ENCODE results near the gene DOHH.
"Not testable (repeated sequence)": the region's sequence is repeated elsewhere in the genome, so short reads cannot be mapped to it uniquely, and the experiment has no call there.

DOHH gene

DNA sequence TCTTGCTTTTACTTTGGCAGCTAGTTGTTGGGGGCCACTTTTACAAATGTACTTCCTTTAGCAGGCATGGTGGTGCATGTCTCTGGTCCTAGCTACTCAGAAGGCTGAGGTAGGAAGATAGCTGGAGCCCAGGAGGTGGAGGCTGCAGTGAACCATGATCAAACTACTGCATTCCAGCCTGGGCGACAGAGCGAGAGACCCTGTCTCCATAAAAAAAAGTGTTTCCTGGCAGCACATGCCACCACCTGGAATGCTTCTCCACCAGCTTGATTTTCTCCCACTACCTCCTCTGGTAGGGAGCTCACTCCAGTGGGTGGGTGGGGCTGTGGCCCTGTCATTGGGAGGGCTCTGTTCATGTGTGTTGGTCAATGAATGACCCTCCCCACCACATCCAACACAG, 18.2 kb upstream of the DOHH start:
- no peak for DNase-seq

DNA sequence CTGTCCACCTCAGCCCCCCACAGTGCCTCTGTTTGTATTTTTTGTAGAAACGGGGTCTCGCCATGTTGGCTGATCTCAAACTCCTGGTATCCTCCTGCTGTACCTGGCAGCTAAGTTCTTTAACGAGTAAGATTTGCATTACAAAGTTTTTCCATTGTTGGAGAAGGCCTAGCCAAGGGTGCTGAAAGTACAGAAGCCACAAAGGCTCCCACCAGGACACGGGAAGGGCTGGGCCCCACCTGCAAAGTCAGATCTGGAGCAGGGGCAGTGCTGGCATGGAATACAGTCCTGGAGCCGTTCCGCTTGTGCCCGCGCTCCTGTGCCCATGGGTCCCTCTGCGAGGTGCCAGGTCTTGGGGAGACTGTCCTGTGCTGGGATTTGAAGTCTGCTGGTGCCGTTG, 17.8 kb upstream of the DOHH start:
- no peak for DNase-seq

DNA sequence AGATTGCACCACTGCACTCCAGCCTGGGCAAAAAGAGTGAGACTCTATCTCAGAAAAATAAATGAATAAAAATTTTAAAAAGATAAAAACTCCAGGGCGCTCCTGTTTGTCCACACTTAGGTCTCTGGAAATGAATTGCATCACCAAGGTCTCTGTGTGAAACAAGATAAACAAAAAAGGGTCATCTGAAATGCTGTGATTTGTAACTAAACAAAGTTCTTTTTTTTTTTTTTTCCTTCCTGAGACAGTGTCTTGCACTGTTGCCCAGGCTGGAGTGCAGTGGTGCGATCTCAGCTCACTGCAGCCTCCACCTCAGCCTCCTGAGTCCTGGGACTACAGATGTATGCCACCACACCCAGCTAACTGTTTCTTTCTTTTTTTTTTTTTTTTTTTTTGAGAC, 17.2 kb upstream of the DOHH start:
- DNase-seq, result no peak

DNA sequence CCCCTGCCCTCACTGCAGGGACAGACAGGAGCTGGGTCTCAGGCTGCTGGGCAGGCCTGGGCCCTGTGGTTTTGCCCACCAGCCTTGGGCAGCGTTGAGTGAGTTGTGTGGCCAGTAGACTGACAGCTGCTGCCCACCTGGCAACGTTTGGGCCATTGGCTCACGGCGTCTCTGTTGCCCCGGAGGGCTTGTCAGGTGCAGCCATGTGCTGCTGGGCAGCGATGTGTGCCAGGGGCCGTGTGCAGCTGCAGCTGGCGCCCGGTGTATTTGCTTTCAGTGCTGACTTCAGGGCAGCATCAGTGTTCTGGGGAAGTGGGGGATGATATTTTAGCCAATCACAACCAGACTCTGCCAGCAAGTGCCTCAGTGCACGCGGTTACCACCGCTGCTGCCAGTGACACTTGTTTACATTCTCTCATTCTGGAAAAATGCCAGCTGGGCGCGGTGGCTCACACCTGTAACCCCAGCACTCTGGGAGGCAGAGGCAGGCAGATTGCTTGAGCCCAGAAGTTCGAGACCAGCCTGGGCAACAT, 16.3 kb upstream of the DOHH start:
- peak in 1 of 14 donors; percentile 21 for DNase-seq

DNA sequence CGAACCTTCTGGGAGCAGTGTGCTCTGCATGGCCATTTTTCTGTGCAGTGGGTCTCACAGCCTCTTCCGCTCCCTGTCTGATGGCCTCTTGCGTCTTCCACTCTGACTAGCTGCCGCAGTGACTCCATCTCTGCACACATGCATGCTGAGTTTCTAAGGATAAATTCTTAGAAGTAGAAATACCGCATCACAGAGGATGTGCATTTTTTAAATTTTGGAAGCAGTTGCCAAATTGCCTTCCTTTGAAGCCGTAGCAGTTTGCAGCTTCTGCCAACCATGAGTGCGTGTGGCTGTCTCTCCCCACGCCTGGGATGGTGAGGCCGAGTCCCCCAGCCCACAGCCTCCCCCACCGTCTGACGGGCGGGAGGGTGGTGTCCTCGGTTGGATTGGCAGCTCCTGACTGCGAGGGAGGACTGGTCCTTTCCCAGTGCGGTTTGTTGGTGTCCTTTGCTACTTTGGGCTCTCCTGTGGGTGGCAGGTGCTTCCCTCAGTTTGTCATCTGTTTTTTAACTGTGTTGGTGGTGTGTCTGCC, 15.5 kb upstream of the DOHH start:
- DNase-seq, result no peak

DNA sequence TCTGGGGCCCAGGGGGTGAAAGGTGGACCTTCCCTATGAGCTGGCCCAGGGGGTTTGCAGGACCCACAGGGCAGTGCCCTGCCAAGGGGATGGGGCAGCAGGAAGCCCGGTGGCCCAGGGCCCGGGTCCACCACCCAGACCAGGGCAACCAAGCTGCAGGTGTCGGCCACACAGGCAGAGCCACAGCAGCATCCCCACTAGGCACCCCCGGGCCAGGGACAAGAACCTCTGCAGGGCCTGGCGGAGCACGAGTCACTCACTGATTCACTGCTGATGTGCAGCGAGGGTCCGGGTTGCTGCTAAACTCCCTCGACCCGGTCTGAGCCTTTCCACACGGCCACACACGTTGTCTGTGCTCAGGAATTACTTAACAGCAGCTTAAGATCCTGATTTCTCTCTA, 14.5 kb upstream of the DOHH start:
- no peak for DNase-seq

DNA sequence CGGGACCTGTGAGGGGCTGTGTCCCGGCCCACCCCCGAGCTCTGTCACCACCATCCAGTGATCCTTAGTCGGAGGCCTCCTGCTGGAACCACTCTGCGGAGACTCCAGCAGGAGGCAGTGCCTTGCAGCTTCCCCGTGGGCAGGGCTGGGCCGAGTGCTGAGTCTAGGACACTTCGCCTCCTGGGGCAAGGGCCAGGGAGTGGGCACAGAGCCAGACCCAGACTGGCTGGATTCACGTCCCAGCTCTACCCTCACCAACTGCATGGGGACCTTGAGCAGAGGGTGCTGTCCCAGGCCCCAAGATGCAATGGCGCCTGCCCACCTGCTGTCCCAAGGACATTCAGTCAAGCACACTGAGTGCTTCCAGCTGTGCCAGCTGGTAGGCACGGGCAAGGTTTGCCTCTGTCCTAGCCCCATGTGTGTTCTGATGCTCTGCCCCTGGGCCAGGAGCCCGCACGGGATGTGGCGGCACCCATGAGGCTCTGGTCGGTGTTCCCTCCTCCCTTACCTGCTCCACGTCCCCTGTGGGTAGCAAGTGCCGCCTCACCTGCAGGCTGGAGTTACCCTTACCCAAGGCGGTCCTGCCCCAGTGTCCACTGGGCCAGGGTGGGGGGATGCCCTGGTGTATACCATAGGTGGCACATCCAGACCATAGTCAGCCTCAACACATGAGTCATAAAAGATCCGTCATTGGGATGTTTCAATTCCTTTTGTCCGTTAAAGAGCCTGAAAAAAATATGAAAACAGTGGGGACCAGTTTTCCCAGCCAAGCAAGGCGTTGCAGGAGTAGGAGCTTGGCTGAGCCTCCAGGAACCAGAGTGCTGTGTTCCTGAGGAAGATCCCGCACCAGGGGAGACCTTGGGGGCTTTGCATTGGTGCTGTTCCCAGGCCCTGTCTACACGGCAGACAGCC, 13.0 kb upstream of the DOHH start:
- DNase-seq, result no peak

DNA sequence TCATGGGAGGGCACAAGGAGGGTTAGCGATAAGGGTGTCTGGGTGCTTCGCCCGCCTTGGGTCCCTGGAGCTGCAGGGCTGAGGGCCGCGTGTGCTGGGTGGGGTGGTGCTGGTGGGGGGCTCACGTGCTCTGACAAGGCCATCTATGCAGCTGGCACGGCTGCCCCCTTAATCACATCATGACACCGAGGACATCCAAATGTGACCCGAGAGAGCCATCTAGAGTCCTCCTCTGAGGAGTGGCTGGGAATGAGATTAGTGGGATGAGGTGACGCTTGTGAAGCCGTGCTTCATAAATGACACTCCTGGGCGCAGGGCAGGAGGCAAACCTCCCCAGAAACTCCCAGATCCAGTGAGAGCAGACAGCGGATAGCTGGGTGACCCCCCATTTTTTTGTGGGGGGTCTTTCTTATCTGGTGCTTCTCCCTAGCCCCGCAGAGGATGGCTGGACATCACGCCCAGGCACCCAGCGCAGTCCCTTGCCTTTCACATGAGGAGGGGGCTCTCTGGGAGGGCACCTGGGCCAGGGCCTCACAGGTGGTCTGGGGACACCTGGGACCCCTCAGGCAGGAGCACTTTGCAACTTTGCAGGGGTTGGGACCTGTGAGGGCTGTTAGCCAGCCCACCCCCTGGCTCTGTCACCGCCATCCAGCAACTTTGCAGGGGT, 12.2 kb upstream of the DOHH start:
- no peak for DNase-seq

DNA sequence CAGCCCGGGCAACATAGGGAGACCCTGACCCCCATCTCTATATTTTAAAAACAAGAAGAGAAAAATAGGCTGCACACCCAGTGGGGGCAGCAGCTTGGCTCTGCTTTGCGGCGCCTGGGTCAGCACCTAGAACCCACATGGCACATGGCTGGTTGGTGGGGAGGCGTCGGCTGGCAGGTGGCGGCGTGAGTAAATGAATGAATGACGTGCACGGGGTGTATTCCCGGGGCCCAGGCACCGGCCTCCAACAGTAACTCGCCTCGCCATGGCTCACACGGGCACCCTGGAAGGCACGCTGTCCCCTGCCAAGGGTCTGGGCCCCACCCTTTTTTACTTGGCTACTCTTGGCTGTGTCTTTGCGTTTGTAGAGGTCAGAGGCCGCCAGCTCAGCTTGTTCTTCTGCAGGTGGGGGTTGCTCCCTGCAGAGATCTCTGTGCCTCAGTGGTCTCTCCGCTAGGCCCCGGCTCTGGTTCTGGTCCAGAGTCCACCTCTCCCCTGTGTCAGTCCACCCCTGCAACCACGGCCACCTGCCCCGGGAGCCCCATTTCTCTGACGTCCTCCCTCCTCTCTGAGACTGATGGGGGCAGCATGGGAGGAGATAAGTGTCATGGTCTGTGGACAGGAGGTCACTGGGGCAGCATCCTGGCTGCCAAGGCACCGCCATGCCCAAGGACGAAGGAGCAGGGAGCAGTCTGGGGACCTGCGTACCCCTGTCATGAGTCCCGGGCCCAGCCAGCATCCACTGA, 11.2 kb upstream of the DOHH start:
- no peak for DNase-seq

DNA sequence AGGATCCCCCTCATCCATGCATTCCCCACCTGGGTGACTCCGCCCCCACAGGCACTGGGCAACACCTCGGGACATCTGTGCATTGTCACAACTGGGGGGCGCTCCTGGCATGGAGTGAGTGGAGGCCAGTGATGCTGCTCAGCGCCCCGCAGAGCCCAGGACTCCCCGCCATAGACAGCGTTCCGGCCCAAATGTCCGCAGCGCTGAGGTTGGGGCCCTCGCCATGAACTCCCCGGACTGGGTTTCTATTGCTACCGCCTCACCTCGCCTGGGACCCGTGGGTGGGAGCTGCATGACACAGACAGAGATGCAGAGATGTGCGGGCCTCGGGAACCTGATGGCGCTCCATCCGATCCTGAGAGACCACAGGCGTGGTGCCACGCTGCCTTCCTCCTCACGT, 10.3 kb upstream of the DOHH start:
- peak in 1 of 14 donors; percentile 24 for DNase-seq

DNA sequence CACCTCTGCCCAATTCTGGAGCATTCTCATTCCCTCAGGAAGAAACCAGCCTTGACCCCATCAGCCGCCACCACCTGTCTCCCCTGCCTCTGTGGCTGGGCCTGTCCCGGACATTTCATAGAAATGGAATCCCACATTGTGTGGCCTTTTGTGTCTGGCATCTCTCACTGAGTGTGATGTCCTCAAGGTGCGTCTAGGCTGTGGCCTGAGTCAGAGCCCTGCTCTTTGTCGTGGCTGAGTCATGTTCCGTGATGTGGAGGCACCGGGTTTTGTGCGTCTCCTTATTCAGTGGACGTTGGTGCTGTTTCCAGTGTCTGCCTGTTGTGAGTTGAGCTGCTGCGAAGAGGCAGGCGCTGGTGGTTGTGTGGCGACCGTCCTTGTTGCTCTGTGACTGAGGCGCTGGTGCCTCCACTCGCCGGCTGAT, 9.1 kb upstream of the DOHH start:
- DNase-seq, result no peak

DNA sequence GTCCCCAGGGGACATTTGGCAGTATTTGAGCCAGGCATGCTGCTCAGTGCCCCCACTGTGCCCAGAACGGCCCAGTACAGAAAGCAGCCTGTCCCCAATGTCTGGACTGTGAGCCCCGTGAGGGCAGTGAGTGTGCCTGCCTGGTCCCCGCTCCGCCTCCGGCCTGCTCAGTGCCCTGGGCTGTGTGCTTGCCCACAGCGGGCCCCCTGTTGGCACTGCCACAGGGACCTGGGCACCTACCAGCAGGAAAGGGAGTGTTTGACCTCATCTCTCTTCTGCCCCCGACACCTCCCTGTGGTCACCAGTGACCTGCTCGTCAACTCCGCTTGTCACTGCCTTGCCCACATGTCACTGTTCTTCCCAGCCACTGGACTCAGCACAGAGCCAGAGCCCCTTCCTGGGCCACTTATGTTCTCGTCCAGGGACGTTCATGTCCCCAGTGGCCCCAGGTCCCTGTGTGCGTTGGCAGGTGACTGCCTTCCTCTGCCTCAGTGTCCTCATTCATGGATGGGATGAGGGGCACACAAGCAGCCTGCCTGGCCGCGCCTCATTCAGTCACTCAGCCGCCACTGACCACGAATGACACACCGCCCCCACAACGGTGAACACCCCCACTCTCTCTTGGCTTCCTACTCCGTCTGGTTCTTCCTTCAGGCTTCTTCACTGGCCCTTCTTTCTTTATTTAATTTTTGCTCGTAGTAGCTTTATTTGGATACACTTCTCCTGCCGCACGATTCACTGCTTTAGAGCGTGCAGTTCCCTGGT, 8.5 kb upstream of the DOHH start:
- DNase-seq, result no peak

DNA sequence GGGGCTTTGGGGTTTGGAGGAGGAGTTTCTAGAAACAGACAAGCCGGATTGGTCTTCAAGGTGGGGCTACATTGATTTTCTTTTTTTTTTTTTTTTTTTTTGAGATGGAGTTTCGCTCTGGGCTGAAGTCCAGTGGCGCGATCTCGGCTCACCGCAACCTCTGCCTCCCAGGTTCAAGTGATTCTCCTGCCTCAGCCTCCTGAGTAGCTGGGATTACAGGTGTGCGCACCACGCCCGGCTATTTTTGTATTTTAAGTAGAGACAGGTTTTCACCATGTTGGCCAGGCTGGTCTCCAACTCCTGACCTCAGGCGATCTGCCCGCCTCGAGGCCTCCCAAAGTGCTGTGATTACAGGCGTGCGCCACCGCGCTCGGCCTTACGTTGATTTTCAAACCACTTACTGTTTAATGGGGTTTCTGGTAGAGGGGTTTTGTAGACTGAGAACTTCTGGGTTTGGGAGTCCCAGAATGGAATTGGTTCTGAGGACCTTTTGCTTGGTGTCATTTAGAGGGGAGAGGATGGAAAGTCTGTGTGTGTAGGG, 7.7 kb upstream of the DOHH start:
- DNase-seq, result not testable (repeated sequence)

DNA sequence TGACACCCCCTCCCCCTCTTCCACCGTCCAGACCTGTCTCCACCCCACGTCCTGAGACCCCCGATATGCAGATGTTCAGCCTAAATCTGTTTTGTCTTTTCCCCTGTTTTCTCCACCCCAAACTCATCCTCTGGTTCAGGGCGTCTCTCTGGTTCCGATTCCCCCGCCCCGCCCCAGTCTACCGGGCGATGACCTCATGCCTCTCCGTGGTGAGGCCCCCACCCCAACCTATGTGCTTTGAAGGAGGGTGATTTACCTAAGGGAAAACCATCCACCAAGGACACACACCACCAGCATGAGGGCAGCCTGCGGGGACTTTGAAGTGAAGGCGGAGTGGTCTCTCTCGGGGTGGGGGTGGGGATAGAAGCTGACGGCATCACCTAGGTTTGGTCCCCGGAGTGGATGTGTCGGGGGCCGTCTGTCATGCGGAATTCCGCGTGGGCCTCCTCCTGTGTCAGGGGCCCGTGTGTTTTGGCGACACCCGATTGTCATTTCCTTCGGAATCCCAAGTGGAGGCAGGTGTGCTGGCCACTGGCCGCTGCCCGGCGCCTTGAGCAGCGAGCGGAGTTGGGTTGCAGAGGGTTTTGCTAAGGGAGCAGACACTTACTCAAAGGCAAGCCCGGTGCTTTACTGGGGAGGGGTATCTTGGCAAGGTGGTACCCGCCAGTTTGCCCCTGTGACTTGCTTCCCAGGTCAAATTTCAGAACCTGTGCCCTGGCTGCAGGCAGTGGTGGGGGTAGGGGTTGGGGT, 7.1 kb upstream of the DOHH start:
- DNase-seq, result no peak

DNA sequence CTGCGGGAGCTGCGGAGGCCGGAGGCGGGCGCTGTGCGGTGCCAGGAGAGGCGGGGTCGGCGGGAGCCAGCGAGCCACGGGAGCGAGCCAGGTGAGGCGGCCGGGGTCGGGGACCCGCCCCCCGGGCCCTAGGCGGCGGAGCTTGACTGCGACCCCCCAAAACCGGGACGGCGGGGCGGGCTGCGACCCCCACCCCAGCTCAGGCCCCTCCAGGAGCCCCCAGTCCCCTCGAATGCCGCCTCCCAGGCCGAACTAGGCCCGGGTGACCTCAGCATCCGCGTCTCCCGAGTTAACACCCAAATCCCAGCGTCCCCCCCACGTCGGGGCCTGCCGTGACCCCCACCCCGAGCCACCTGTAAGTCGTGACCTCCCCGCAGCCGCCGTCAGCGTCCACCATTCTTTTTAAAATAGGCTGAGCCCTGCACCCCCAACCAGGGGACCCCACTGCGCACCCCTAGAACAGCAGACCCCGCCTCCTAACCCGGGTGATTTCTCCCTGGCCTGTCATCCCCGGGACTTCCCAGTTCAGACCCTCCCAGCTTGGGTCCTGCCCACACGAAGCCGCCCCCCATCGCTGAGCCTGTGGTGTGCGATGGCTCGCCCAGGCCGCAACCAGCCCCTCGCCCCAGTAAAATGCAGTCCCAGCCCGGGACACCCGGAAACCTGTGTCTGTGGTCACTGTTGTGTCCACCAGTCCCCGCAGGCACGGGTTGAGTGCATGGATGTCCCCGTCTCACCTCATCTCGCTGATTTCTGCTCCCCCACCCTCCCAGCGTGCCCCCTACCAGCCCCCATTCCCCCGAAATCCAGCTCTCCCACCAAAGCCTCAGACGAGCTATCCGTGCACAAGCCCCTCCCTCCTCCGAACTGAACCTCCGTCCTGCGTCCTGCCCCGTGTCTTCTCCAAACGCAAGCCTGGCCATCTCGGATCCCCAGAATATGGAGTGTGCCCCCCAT, 6.2 kb upstream of the DOHH start:
- DNase-seq, result peak in 4 of 14 donors; percentile 6 to 57 (median 32)

DNA sequence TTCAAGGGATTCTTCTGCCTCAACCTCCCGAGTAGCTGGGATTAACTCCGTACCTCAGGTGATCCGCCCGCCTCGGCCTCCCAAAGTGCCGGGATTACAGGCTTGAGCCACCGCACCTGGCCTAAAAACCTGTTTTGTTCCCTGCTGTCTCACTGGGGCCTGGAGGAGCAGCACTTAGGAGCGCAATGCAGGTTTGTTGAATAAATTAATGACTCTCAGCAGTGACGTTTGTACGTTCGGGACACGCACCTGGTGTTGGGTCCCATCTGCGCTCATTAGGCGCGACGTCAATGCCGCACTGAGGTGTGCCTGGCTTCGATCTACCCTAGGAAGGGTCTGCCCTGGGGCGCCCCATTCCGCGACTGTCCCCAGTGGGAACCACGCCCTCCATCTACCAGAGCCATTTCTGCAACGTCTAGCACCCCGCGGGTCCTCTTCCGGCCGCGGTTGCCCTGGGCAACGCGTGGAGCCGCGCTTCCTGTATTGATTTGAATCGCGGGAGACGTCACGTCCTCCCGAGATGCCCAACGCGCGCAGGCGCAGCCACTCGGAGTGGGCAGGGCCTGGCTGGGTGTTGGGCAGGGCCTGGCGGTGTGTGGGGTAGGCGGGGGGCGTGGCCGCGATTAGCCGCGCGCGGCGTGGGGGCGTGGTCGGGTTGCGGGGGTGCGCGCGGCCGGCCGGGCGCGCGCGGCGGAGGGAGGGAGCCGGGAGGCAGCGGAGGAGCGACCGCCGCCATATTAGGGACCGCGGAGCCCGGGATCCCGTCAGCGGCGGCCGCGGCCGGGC, 5.3 kb upstream of the DOHH start, which contains the start of gene FZR1:
TSS of gene FZR1 (plus strand) at position 714 of the 786 bp plus-strand sequence. CDS start 16,679 bp downstream, outside the sequence.
- DNase-seq, result peak; percentile 70 to 100 (median 97)

DNA sequence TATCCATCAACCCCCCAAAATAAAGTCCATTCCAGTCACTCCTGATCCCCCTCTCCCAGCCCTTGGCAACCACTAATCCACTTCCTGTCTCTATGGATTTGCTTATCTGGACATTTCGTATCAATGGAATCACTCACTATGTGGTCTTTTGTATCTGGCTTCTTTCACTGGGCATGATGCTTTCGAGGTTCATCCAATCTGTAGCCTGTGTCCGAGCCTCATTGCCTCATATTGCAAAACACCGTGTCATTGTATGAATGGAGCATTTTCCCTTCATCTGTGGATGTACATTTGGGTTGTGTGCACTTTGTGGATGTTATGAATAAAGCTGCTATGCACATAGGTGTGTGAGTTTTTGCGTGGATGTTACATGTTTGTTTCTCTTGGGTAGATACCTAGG, 4.3 kb upstream of the DOHH start:
- no peak for DNase-seq

DNA sequence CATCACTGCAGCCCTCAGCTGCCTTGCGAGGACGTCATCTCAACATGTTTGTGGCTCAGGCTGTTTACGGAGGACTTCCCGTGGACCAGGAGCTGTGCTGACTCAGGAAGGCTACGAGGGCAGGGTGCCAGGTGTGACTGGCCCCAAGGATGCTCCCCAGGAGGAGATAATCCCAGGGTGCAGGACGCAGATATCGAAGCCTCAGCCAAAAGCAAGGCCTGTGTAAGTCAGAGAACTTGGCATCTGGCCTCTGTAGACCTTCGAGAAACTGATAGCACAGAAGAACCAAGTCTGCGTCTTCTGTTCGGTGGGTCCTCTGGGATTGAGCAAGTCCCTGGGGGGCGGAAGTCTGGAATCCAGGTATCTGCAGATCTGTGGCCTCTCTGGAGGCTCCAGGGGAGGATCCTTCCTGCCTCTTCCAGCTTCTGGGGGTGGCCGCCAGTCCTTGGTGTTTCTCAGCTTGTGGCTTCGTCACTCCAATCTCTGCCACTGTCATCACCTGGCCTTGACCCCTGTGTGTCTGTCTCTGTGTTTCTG, 2.6 kb upstream of the DOHH start:
- no peak for DNase-seq

Data from C1 segment of cervical spinal cord (tissue), 14 donors.